Body of pancreas (tissue), 4 donors: ENCODE measurements around the gene CXXC1. TPM values are rescaled to one million over a fixed set of nuclear protein-coding genes. Genes with fewer than 3 reads are reported as not detected.
"Not testable (repeated sequence)": the region's sequence is repeated elsewhere in the genome, so short reads cannot be mapped to it uniquely, and the experiment has no call there.

ENCODE experiments used
- ATAC-seq: fragments of 150-250 bp; one replicate; pipeline ENCODE4 v1.9.1; 2016
- DNase-seq, 4 donors: peaks; one replicate each; pipeline ENCODE4 v3.0.0-alpha.2; 2019
- H3K27ac ChIP-seq, 4 donors: fragments of 200-600 bp; sonication (generic); 1 replicate in 3 of 4; 2 replicates in 1 of 4; pipeline versions ENCODE4 v1.5.1 to v1.6.1; 2016 to 2019; ENCODE audit warnings: mild to moderate bottlenecking in 1 of 4, mixed read lengths in 1 of 4, moderate library complexity in 1 of 4
- H3K27me3 ChIP-seq, 2 donors: fragments of 200-600 bp; sonication (generic); one replicate each; pipeline ENCODE4 v1.6.0; 2016; ENCODE audit warnings: mild to moderate bottlenecking in 1 of 2
- H3K36me3 ChIP-seq, 2 donors: fragments of 200-600 bp; sonication (generic); replicated peaks in 1 of 2; 2 replicates each; pipeline ENCODE4 v1.5.1; 2016; ENCODE audit warnings: low read depth in 2 of 2; ENCODE audit not compliant: insufficient read depth in 1 of 2
- H3K4me1 ChIP-seq: fragments of 200-600 bp; sonication (generic); one replicate; pipeline ENCODE4 v1.6.0; 2016
- H3K4me3 ChIP-seq, 2 donors: fragments of 200-600 bp; sonication (generic); 1 replicate in 1 of 2; 2 replicates in 1 of 2; pipeline ENCODE4 v1.5.1; 2016 to 2019
- H3K9me3 ChIP-seq, 3 donors: fragments of 200-600 bp; sonication (generic); 1 replicate in 2 of 3; 2 replicates in 1 of 3; pipeline ENCODE4 v1.5.1; 2016
- CTCF ChIP-seq, 7 experiments: fragments of 450-650 bp in 4 of 7; fragments of 200-600 bp in 3 of 7; sonication (generic) in 3 of 7; IDR thresholded peaks; one replicate each; pipeline ENCODE4 v1.5.1; 2016 to 2019; ENCODE audit warnings: antibody characterized with exemption in 7 of 7
- POLR2A ChIP-seq, 3 donors: fragments of 450-650 bp; IDR thresholded peaks; one replicate each; pipeline ENCODE4 v1.6.1; 2016; ENCODE audit warnings: antibody characterized with exemption in 3 of 3, mild to moderate bottlenecking in 2 of 3
- WGBS, 2 donors: methylation state at CpG; one replicate each; pipeline ENCODE4 v1.1.5; 2017; 5-methylcytosine and 5-hydroxymethylcytosine counted together
- intact Hi-C: fragments of 100-400 bp; cut with DNase I; formaldehyde crosslinking; loops from one replicate; pipeline ENCODE4 v1.15.1; 2023
- total RNA-seq, 2 donors: library from RNA; depleted of rRNA; stranded (reverse); fragments of >200 nt; gene quantifications; one replicate each; pipeline ENCODE4 v1.1.0, GENCODE V29; 2016

The CXXC1 gene
- total RNA-seq, 2 donors from 2014 or later, result 80.7 to 109 TPM

GRCh38 chr18:50297621-50298442 is 10.3 kb upstream of the CXXC1 start:
- peak overlapping the region in 2 of 4 donors; percentile 21 to 39 for H3K27ac ChIP-seq
- DNase-seq, result peak; percentile 84 to 91 (median 86)
- TF ChIP-seq POLR2A (IDR thresholded peaks at IDR 0.05), result peak in 1 of 3 donors; percentile 20
- no peak for TF ChIP-seq CTCF (IDR thresholded peaks at IDR 0.05)
- H3K27me3 ChIP-seq, result no peaks in the 10 kb centered on the region
- no peaks in the 10 kb centered on the region for H3K9me3 ChIP-seq
- WGBS, 2 donors, result 7 to 15% methylated on average over 15 to 28 of the region's 28 CpGs
- peak; percentile 99 for ATAC-seq
- peaks cover 20% of the 10 kb centered on the region for H3K4me1 ChIP-seq
- intact Hi-C loops, result no loop called here
- H3K4me3 ChIP-seq, result peak overlapping the region in 1 of 2 donors; percentile 51
- no peaks in the 10 kb centered on the region for H3K36me3 ChIP-seq

- Histone ChIP-seq H3K27ac (peak overlapping the region in 2 of 4 donors; percentile 18 to 51), H3K27me3 (no peaks in the 10 kb centered on the region), H3K4me1 (peaks cover 21% of the 10 kb centered on the region), H3K4me3 (no peak overlapping the region), H3K9me3 (no peaks in the 10 kb centered on the region), H3K36me3 (no peaks in the 10 kb centered on the region)
- TF ChIP-seq CTCF (IDR thresholded peaks at IDR 0.05) (no peak), POLR2A (IDR thresholded peaks at IDR 0.05) (no peak)
- WGBS, 2 donors, result 16 to 19% methylated on average over 1 of the region's 1 CpG
- DNase-seq (no peak), ATAC-seq (peak; percentile 21)
- intact Hi-C loops, result no loop called here
These were observed 5.5 kb upstream of the CXXC1 start for GRCh38 chr18:50293039-50293438.

DNA sequence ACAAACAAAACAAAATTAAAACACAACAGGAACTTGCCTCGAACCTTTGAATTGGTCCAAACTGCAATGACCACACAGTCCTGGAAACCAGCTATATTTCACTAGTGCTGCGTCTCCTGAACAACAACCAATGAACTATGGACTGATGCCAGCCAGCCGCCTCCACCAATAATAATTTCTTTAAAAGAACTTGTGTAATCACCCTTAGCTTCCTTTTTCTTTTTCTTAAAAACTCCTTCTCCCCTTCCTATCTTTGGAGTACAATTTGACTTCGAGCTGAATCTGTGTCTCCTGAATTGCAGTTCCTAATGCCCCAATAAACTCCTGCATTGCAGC is 1.6 kb upstream of the CXXC1 start:
- no peaks in the 10 kb centered on the region for H3K9me3 ChIP-seq
- intact Hi-C loops, result loop anchor here (10.0 kb wide), 1 partner anchor 66 kb away; no protein-coding TSS in a partner anchor
- H3K36me3 ChIP-seq, result peaks cover 0 to 4% of the 10 kb centered on the region in 2 donors
- H3K27me3 ChIP-seq, result no peaks in the 10 kb centered on the region
- ATAC-seq, result no peak
- peaks cover 23% of the 10 kb centered on the region for H3K4me1 ChIP-seq
- H3K4me3 ChIP-seq, result no peak overlapping the region
- no peak for DNase-seq
- TF ChIP-seq CTCF (IDR thresholded peaks at IDR 0.05) (no peak), POLR2A (IDR thresholded peaks at IDR 0.05) (no peak)
- H3K27ac ChIP-seq, result no peak overlapping the region
- WGBS, 2 donors, result 77 to 91% methylated on average over 4 of the region's 4 CpGs

DNA sequence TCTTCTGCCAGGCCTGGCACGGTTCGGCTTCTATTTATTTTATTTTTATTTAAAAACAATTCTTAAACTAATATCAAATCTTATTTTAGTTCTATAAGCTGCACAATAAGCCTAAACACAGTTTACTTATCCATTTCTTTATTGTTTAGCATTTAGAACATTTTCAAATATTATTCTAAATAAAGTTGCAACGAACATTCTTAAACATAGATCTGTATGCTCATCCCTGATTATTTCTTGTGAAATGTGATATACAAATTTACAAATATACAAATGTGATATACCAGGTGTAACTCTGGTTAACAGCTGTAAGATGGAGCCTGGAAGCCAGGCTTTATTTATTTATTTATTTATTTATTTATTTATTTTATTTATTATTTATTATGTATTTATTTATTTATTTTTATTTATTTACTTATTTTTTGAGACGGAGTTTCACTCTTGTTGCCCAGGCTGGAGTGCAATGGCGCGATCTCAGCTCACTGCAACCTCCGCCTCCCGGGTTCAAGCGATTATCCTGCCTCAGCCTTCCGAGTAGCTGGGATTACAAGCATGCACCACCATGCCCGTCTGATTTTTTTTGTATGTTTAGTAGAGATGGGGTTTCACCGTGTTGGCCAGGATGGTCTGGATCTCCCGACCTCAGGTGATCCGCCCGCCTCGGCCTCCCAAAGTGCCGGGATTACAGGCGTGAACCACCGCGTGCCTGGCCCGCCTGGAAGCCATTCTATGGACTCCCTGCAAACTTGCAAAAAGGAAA is 1.0 kb upstream of the CXXC1 start:
- intact Hi-C loops, result loop anchor here (10.0 kb wide), 1 partner anchor 66 kb away; no protein-coding TSS in a partner anchor
- ATAC-seq, H3K27me3 ChIP-seq, H3K9me3 ChIP-seq, DNase-seq, H3K36me3 ChIP-seq: not testable (repeated sequence)
- H3K4me1 ChIP-seq, result peaks cover 20% of the 10 kb centered on the region
- H3K27ac ChIP-seq, result peak overlapping the region; percentile 86 to 96 (median 94)
- peak overlapping the region; percentile 82 to 92 for H3K4me3 ChIP-seq
- 71 to 74% methylated on average over 21 of the region's 21 CpGs for WGBS, 2 donors

- Histone ChIP-seq H3K36me3 (peaks cover 8 to 14% of the 10 kb centered on the region in 2 donors), H3K4me3 (peak overlapping the region; percentile 82 to 92), H3K4me1 (peaks cover 9% of the 10 kb centered on the region), H3K9me3 (no peaks in the 10 kb centered on the region), H3K27me3 (no peaks in the 10 kb centered on the region), H3K27ac (peak overlapping the region; percentile 86 to 96 (median 94))
- DNase-seq (no peak), ATAC-seq (peak; percentile 0)
- TF ChIP-seq POLR2A (IDR thresholded peaks at IDR 0.05), result no peak
- WGBS, 2 donors, result 1% methylated on average over 27 of the region's 27 CpGs
- intact Hi-C loops, result loop anchor here (10.0 kb wide), 1 partner anchor 68 kb away; no protein-coding TSS in a partner anchor
These were observed 458 bp downstream of the CXXC1 start for GRCh38 chr18:50287028-50287440.
